A673 (cell line): Measurements from ENCODE around the gene MAVS. TPM values are rescaled to one million over a fixed set of nuclear protein-coding genes. Genes with fewer than 3 reads are reported as not detected.

Experiments
- BruUV-seq: library from RNA; stranded (reverse); fragments of 400-500 nt; replicated peaks from 2 replicates; lab custom pipeline; 2021; lab: Mats Ljungman, UMichigan
- CTCF ChIA-PET: fragments of 300-600 bp; sonication (Branson Sonifier 250); formaldehyde crosslinking; loops from one replicate; lab custom pipeline; 2022; ENCODE audit warnings: antibody characterized with exemption; lab: Charles Lee
- POLR2A ChIA-PET: fragments of 300-600 bp; sonication (Branson Sonifier 250); formaldehyde crosslinking; loops from one replicate; lab custom pipeline; 2022; ENCODE audit warnings: antibody characterized with exemption; ENCODE audit not compliant: low non-redundant PET; lab: Charles Lee
- DNase-seq: peaks from one replicate; pipeline ENCODE4 v3.0.0-alpha.2; 2015; ENCODE audit warnings: low spot score
- H3K27ac ChIP-seq: fragments of 200-600 bp; sonication (generic); 2 replicates; pipeline ENCODE4 v1.5.1; 2016; ENCODE audit warnings: mixed run types, low read depth, mild to moderate bottlenecking, mixed read lengths, antibody characterized with exemption, low read length; ENCODE audit not compliant: poor library complexity, severe bottlenecking
- H3K27me3 ChIP-seq: fragments of 200-600 bp; sonication (generic); replicated peaks from 2 replicates; pipeline ENCODE4 v1.6.1; 2017; ENCODE audit warnings: mixed run types, low read depth, mild to moderate bottlenecking, mixed read lengths, antibody characterized with exemption, low read length; ENCODE audit not compliant: insufficient read depth, poor library complexity
- H3K36me3 ChIP-seq: fragments of 200-600 bp; sonication (generic); 2 replicates; pipeline ENCODE4 v1.6.1; 2016; ENCODE audit warnings: mixed run types, mild to moderate bottlenecking, mixed read lengths, antibody characterized with exemption, low read length; ENCODE audit not compliant: insufficient read depth, poor library complexity, severe bottlenecking
- H3K4me1 ChIP-seq: fragments of 200-600 bp; sonication (generic); 2 replicates; pipeline ENCODE4 v1.6.1; 2017; ENCODE audit warnings: mixed run types, mild to moderate bottlenecking, mixed read lengths, antibody characterized with exemption, low read length; ENCODE audit not compliant: insufficient read depth, poor library complexity, severe bottlenecking
- H3K4me3 ChIP-seq: fragments of 200-600 bp; sonication (generic); 2 replicates; pipeline ENCODE4 v1.5.1; 2016; ENCODE audit warnings: low read depth, mixed run types, mild to moderate bottlenecking, mixed read lengths, low read length; ENCODE audit not compliant: poor library complexity, severe bottlenecking
- H3K9me3 ChIP-seq: fragments of 200-600 bp; sonication (generic); 2 replicates; pipeline ENCODE4 v1.6.1; 2016; ENCODE audit warnings: mixed run types, low read depth, mild to moderate bottlenecking, mixed read lengths, antibody characterized with exemption, low read length; ENCODE audit not compliant: poor library complexity, severe bottlenecking
- CTCF ChIP-seq: fragments of 300-800, 200-600 bp; sonication (generic); conservative IDR thresholded peaks from 2 replicates; pipeline ENCODE4 v1.5.1; 2017; ENCODE audit warnings: low read depth, mild to moderate bottlenecking, antibody characterized with exemption, low read length, moderate library complexity, mixed read lengths
- EZH2 ChIP-seq: fragments of 200-600 bp; sonication (generic); IDR thresholded peaks from 2 replicates; pipeline ENCODE4 v1.6.1; 2017; ENCODE audit warnings: borderline replicate concordance, low read depth, mild to moderate bottlenecking, mixed read lengths, antibody characterized with exemption, low read length; ENCODE audit not compliant: poor library complexity, severe bottlenecking
- intact Hi-C: fragments of 100-400 bp; cut with micrococcal nuclease; formaldehyde crosslinking; loops from one replicate; pipeline ENCODE4 v1.10.0; 2022; ENCODE audit not compliant: unreplicated experiment
- total RNA-seq: library from RNA; stranded (reverse); gene quantifications from 2 replicates; pipeline ENCODE4 v1.2.3, GENCODE V29; 2021

MAVS gene
- total RNA-seq, 1 experiment from 2014 or later, result 28.2 TPM

DNA sequence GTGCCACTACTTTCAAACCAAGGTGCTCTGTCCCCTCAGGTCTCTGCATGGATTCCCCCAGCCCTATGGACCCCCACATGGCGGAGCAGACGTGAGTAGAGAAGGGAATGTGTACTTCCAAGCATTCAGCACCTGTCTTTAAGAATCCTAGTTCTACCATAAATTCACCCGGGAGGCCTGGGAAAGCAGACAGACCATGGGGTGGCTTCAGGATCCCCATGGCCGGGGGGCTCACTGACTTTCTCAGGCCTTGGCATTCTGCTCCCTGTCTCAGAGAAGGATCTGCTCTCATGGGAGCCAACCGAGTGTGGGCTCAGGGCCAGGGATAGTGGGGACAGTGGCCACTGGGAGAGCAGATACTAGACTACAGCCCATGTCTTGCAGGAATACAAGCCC lies 48.3 kb upstream of the MAVS start:
- Histone ChIP-seq H3K4me3 (peak overlapping the region; percentile 97), H3K4me1 (peaks cover 27% of the 10 kb centered on the region), H3K36me3 (peaks cover 60% of the 10 kb centered on the region), H3K27ac (peak overlapping the region; percentile 91), H3K9me3 (no peaks in the 10 kb centered on the region), H3K27me3 (no peaks in the 10 kb centered on the region)
- intact Hi-C loops, result no loop called here
- ChIA-PET CTCF (no interaction called here), POLR2A (interaction anchor here (0.6 kb wide), 1 partner anchor 17 kb away, joined by 8 read pairs; no protein-coding TSS in a partner anchor)
- DNase-seq, result no peak
- TSS peak; percentile 49 for BruUV-seq
- TF ChIP-seq EZH2 (no peak), CTCF (no peak)

DNA sequence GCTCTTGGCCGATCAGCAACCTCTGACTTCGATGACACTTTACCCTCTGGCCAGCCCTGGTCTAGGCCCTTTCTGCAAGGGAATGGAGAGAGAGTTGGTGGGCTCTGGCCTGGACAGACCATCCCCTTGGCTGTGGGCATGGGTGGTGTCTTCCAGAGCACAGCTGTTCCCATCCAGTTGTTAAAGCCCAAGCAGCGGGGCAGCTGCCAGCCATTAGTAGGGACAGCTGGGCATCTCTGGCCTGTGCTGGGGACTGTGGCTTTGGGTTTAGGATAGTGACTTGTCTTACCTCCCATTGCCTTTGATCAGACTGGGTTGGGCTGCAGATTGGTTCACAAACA lies 47.8 kb upstream of the MAVS start:
- Histone ChIP-seq H3K36me3 (peaks cover 65% of the 10 kb centered on the region), H3K9me3 (no peaks in the 10 kb centered on the region), H3K27ac (peak overlapping the region; percentile 91), H3K27me3 (no peaks in the 10 kb centered on the region), H3K4me1 (peaks cover 27% of the 10 kb centered on the region), H3K4me3 (no peak overlapping the region)
- POLR2A ChIA-PET, result no interaction called here
- no peak for DNase-seq
- TF ChIP-seq EZH2, result no peak
- no peak for TF ChIP-seq CTCF
- no TSS peak for BruUV-seq
- CTCF ChIA-PET, result no interaction called here
- intact Hi-C loops, result no loop called here

GRCh38 chr20:3800256-3800877 lies 46.3 kb upstream of the MAVS start:
- Histone ChIP-seq H3K27ac (peak overlapping the region; percentile 91), H3K36me3 (peaks cover 80% of the 10 kb centered on the region), H3K4me1 (peaks cover 25% of the 10 kb centered on the region), H3K4me3 (no peak overlapping the region), H3K9me3 (no peaks in the 10 kb centered on the region), H3K27me3 (no peaks in the 10 kb centered on the region)
- intact Hi-C loops, result no loop called here
- no TSS peak for BruUV-seq
- ChIA-PET CTCF (interaction anchor here (0.6 kb wide), 1 partner anchor 28 kb away, joined by 3 read pairs; no protein-coding TSS in a partner anchor), POLR2A (no interaction called here)
- DNase-seq, result no peak
- TF ChIP-seq EZH2, result no peak
- TF ChIP-seq CTCF, result no peak
